HepG2 (cell line): ENCODE results near the gene ACKR3.

ENCODE experiments used
- AHR ChIP-seq: IDR thresholded peaks from 2 replicates; pipeline ENCODE4 v1.6.1; 2018; ENCODE audit warnings: missing genetic modification reagents, missing compliant biosample characterization
- ARID3A ChIP-seq: IDR thresholded peaks from 2 replicates; pipeline ENCODE4 v1.6.1; 2012; ENCODE audit warnings: low read depth, low read length, improper control_type of control experiment
- SUZ12 ChIP-seq: fragments of 150-350 bp; IDR thresholded peaks from 2 replicates; pipeline ENCODE4 v1.6.1; 2014; ENCODE audit warnings: low read depth, low read length

- TF ChIP-seq ARID3A (no peak), AHR (no peak), SUZ12 (no peak)
These were observed 32.8 kb upstream of the ACKR3 start for GRCh38 chr2:236536727-236537398.
